A549 treated with DMSO at 1 μM for 4 hours (cell line): ENCODE measurements around the gene PFDN1. TPM values are rescaled to one million over a fixed set of nuclear protein-coding genes. Genes with fewer than 3 reads are reported as not detected.

Experiments used
- total RNA-seq: library from RNA; stranded (reverse); fragments of 200-300 nt; extraction: Qiagen RNA extraction; gene quantifications from 5 replicates; pipeline ENCODE4 v1.2.3, GENCODE V29; 2022; ENCODE audit warnings: low read depth

The PFDN1 gene
- 90.6 to 107 TPM (median 92.9 TPM) in 5 replicates for total RNA-seq

GRCh38 chr5:140302786-140303639, at the start of gene PFDN1:
TSS of gene PFDN1 (minus strand) at chr5:140303101. CDS start at chr5:140303073, 28 bp downstream.

DNA sequence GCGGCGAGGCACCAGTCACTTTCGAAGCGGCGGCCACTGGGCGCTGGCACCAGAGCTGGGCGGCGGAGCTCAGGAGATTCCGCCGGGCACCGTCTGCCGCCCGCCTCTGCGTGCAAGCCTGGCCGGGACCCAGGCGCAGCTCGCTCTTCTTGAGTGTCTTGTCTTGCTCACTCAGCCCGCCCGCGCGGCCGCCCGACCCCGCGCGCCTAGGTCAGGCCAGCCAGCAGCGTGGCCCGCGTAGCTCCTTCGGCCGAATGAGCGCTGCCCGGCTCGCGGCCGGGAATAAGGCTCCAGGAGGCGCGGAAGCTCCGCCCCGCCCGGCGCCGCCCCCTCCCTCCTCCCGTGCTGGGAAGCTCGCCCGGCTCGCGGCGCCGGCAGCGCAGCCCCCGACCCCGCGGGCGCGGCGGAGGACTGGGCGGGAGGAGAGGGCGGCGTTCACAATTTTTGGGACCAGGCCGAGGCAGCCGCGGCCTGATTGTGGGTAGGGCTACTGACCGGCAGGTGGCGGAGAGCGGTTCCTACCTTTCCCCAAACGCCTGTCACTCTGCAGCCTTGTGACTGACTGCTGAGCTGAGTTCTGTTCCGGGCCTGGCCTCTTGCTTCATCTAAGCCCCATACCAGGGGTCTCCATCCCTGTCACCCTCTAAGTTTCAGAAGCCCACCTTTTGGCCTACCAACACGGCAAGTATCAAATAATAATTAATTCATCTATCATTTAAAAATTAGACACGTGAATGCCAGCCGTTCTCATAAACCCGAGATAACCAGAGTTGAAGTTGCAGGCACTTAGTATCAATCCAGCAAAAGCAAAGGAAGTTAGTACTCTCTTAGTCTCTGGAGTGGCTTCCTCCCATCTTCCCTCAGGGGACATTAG, 43.7 kb upstream of the PFDN1 start, which contains the start of gene HBEGF:
HBEGF (minus strand) TSS at position 256 of the 874 bp plus-strand sequence. CDS start 275 bp downstream, outside the sequence.

Other genes with a start within 250 kb of the PFDN1 start
- gene PURA, start 189.0 kb downstream of the PFDN1 start, total RNA-seq, result 4.0 to 7.6 TPM (median 6.1 TPM) in 5 replicates
- gene IGIP, start 177.2 kb downstream of the PFDN1 start, total RNA-seq, result 0.92 to 1.2 TPM (median 1.2 TPM) in 5 replicates
- gene CYSTM1, start 127.9 kb downstream of the PFDN1 start, total RNA-seq, result 143 to 272 TPM (median 158 TPM) in 5 replicates
- gene HBEGF, start 43.5 kb upstream of the PFDN1 start, total RNA-seq, result 6.8 to 10.4 TPM (median 8.0 TPM) in 5 replicates
- gene SLC4A9, start 57.1 kb upstream of the PFDN1 start, total RNA-seq, result not detected in 5 replicates
- gene ANKHD1, start 98.7 kb upstream of the PFDN1 start, total RNA-seq, result 50.2 to 59.9 TPM (median 54.6 TPM) in 5 replicates
- gene EIF4EBP3, start 244.6 kb upstream of the PFDN1 start, total RNA-seq, result 2.1 to 2.9 TPM (median 2.6 TPM) in 5 replicates